Hepatocyte (in vitro differentiated cells): ENCODE data around the gene MEN1.

Experiments used
- CTCF ChIP-seq: fragments of 200-600 bp; sonication (generic); IDR thresholded peaks from 2 replicates; pipeline ENCODE4 v1.5.1; 2016; ENCODE audit warnings: antibody characterized with exemption, mild to moderate bottlenecking; ENCODE audit not compliant: poor library complexity
- EZH2phosphoT487 ChIP-seq: fragments of 200-600 bp; sonication (generic); IDR thresholded peaks from one replicate; pipeline ENCODE4 v1.6.1; 2018; ENCODE audit warnings: antibody characterized with exemption, mild to moderate bottlenecking, low read depth, moderate library complexity; ENCODE audit not compliant: unreplicated experiment, severe bottlenecking

GRCh38 chr11:64851831-64852351 is 41.5 kb upstream of the MEN1 start:
- TF ChIP-seq CTCF (no peak), EZH2phosphoT487 (no peak)
